ENCODE measurements around the gene MAGI2. TPM values are rescaled to one million over a fixed set of nuclear protein-coding genes. Genes with fewer than 3 reads are reported as not detected.

MAGI2 gene
- total and polyA plus RNA-seq, 2 of the 13 experiments (the other 11 are each of a cell fraction or from before 2014, with no cell fraction given): 1.5 to 3.8 TPM

DNA sequence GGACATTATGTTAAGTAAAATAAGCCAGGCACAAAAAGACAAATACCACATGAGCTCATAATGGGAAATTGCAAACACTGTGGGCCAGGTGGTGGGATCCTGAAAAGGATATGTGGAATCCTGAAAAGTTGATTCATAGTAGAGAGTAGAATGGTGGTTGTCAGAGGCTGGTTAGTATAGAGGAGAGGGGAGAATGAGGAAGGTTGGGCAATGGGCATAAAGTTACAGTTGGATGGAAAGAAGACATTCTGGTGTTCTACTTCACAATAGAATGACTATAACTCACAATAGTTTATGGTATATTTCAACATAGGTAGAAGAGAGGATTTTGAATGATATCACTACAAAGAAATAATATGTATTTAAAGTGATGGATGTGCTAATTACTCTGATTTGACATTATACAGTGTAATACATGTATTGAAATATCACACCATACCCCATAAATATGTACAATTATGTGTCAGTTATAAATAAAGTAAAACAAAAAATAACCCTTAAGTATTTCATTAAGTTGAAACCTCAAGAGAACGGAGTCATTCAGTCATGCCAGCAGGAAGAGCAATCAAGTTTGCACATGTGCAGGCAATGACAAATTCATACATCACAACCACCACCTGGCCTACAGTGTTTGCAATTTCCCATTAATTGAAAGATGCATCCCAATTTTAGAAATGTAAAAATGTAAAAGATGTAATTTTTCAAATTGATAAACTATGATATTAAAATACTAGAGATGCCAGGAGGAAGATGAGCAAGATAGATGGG lies 156.7 kb downstream of the MAGI2 start:
- in situ Hi-C loops (cut with HindIII; ENCODE audit: extremely low pct_ligation_motif_present, low pct_unique_long_range_greater_than_20kb) (loop anchor here (25.0 kb wide), 1 partner anchor 441 kb away; no protein-coding TSS in a partner anchor), intact Hi-C loops (cut with micrococcal nuclease; ENCODE audit: unreplicated experiment) (no loop called here)
- H3K36me3 ChIP-seq (replicated peaks in 1 of 2; ENCODE audit: control insufficient read depth in 1 of 2, insufficient read depth in 2 of 2, low read length in 2 of 2): no peaks in the 10 kb centered on the region
- H3K9ac ChIP-seq (ENCODE audit: insufficient read depth, low read depth, low read length): no peak overlapping the region
- 0 out of 2 replicates have a peak, but pooled peaks cover 3% of the 10 kb centered on the region for H4K20me1 ChIP-seq (ENCODE audit: insufficient read depth, low read length)
- BruUV-seq (replicated peaks): no TSS peak
- no peaks in the 10 kb centered on the region for H3K9me3 ChIP-seq (ENCODE audit: low read length)
- POLR2A ChIA-PET: no interaction called here
- H3K79me2 ChIP-seq (ENCODE audit: insufficient read depth, low read length): no peaks in the 10 kb centered on the region
- no peak overlapping the region for H3K4me3 ChIP-seq (replicated peaks in 1 of 3; ENCODE audit: insufficient read depth in 1 of 3, low read depth in 2 of 3, low read length in 3 of 3)
- 72% methylated on average over 1 of the region's 1 CpG for WGBS (ENCODE audit: low lambda C conversion rate)
- TF ChIP-seq SNAPC5 (CRISPR knock-in tag; IDR thresholded peaks at IDR 0.05; ENCODE audit: borderline replicate concordance): no peak
- H3K4me1 ChIP-seq (ENCODE audit: insufficient read depth, low read length): peaks cover 21% of the 10 kb centered on the region
- no peak overlapping the region for H3K27ac ChIP-seq (ENCODE audit: extremely low read length, insufficient read depth, low read length)
- CTCF ChIA-PET (ENCODE audit: low intra/inter-chr PET ratio, low total read pairs): no interaction called here
- FAIRE-seq: no peak
- no peak overlapping the region for H3K4me2 ChIP-seq (ENCODE audit: low read depth, low read length)
- no peak for ATAC-seq
- H2AFZ ChIP-seq (ENCODE audit: low read length): no peak overlapping the region
- no peak for DNase-seq (ENCODE audit: low spot score)
- H3K27me3 ChIP-seq (ENCODE audit: control insufficient read depth in 1 of 2, insufficient read depth in 2 of 2, low read length in 2 of 2): no peaks in the 10 kb centered on the region

DNA sequence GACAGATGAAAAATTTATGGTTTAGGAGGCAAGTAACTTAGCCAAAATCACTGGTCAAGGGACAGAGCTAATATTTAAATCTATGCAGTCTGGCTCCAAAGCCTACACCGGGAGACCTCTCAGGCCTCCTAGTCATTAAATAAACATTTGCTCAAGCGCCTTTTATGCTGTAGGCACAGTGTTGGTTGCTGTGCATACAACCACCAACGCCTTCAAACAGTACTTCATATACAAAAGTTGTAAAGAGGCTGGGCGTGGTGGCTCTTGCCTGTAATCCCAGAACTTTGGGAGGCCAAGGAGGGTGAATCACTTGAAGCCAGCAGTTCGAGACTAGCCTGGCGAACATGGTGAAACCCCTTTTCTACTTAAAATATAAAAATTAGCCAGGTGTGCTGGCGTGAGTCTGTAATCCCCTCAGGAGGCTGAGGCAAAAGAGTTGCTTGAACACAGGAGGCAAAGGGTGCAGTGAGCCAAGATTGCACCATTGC lies 159.8 kb downstream of the MAGI2 start:
- Histone ChIP-seq H3K9me3 (ENCODE audit: low read length) (no peaks in the 10 kb centered on the region), H3K9ac (ENCODE audit: insufficient read depth, low read depth, low read length) (no peak overlapping the region), H3K36me3 (replicated peaks in 1 of 2; ENCODE audit: control insufficient read depth in 1 of 2, insufficient read depth in 2 of 2, low read length in 2 of 2) (no peaks in the 10 kb centered on the region), H3K27me3 (ENCODE audit: control insufficient read depth in 1 of 2, insufficient read depth in 2 of 2, low read length in 2 of 2) (no peaks in the 10 kb centered on the region), H3K4me3 (replicated peaks in 1 of 3; ENCODE audit: insufficient read depth in 1 of 3, low read depth in 2 of 3, low read length in 3 of 3) (no peak overlapping the region), H3K27ac (ENCODE audit: extremely low read length, insufficient read depth, low read length) (no peak overlapping the region), H3K4me2 (ENCODE audit: low read depth, low read length) (no peak overlapping the region), H4K20me1 (ENCODE audit: insufficient read depth, low read length) (peaks cover 3% of the 10 kb centered on the region; the same call in 1 of the 2 replicates), H3K4me1 (ENCODE audit: insufficient read depth, low read length) (peaks cover 13% of the 10 kb centered on the region), H3K79me2 (ENCODE audit: insufficient read depth, low read length) (no peaks in the 10 kb centered on the region), H2AFZ (ENCODE audit: low read length) (no peak overlapping the region)
- no TSS peak for BruUV-seq (replicated peaks)
- intact Hi-C loops (cut with micrococcal nuclease; ENCODE audit: unreplicated experiment) (loop anchor here (5.0 kb wide), 1 partner anchor 169 kb away; no protein-coding TSS in a partner anchor), in situ Hi-C loops (cut with HindIII; ENCODE audit: extremely low pct_ligation_motif_present, low pct_unique_long_range_greater_than_20kb) (loop anchor here (25.0 kb wide), 1 partner anchor 444 kb away; no protein-coding TSS in a partner anchor)
- ATAC-seq (peak; percentile 100), DNase-seq (ENCODE audit: low spot score) (peak; percentile 86), FAIRE-seq (no peak)
- POLR2A ChIA-PET: no interaction called here
- CTCF ChIA-PET (ENCODE audit: low intra/inter-chr PET ratio, low total read pairs): no interaction called here
- 17% methylated on average over 5 of the region's 7 CpGs for WGBS (ENCODE audit: low lambda C conversion rate)
- TF ChIP-seq TCF7L2 (IDR thresholded peaks at IDR 0.05; ENCODE audit: low read depth, low read length) (no peak), KDM5A (IDR thresholded peaks at IDR 0.05; ENCODE audit: borderline replicate concordance, low read length) (no peak), JUN (CRISPR knock-in tag; IDR thresholded peaks at IDR 0.05) (no peak), HHEX (CRISPR knock-in tag; IDR thresholded peaks at IDR 0.05) (peak; percentile 61), JUND (CRISPR knock-in tag; IDR thresholded peaks at IDR 0.05) (no peak), ZNF143 (CRISPR knock-in tag; IDR thresholded peaks at IDR 0.05) (no peak), RCOR2 (CRISPR knock-in tag; IDR thresholded peaks at IDR 0.05) (peak; percentile 52; the same call in 1 of the 2 replicates), TEF (CRISPR knock-in tag; IDR thresholded peaks at IDR 0.05) (no peak), KAT8 (CRISPR knock-in tag; IDR thresholded peaks at IDR 0.05) (no peak), GFI1 (CRISPR knock-in tag; IDR thresholded peaks at IDR 0.05; ENCODE audit: borderline replicate concordance) (0 out of 2 replicates have a peak, but pooled peaks have one; percentile 25), MATR3 (CRISPR knock-in tag; IDR thresholded peaks at IDR 0.05) (no peak), ZBTB1 (CRISPR knock-in tag; IDR thresholded peaks at IDR 0.05; ENCODE audit: borderline replicate concordance) (no peak), SP140L (CRISPR knock-in tag; IDR thresholded peaks at IDR 0.05; ENCODE audit: borderline replicate concordance) (no peak), FOXA1 (IDR thresholded peaks at IDR 0.05) (no peak), FOXA1 (CRISPR knock-in tag; IDR thresholded peaks at IDR 0.05) (peak; percentile 57)
- TF ChIP-seq, protein P1, sequence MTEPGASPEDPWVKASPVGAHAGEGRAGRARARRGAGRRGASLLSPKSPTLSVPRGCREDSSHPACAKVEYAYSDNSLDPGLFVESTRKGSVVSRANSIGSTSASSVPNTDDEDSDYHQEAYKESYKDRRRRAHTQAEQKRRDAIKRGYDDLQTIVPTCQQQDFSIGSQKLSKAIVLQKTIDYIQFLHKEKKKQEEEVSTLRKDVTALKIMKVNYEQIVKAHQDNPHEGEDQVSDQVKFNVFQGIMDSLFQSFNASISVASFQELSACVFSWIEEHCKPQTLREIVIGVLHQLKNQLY (CRISPR knock-in tag; IDR thresholded peaks at IDR 0.05): no peak
- TF ChIP-seq, protein P2, sequence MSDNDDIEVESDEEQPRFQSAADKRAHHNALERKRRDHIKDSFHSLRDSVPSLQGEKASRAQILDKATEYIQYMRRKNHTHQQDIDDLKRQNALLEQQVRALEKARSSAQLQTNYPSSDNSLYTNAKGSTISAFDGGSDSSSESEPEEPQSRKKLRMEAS (IDR thresholded peaks at IDR 0.05): 0 out of 2 replicates have a peak, but pooled peaks have one; percentile 19
